ENCODE data around the gene APOL6. TPM values are rescaled to one million over a fixed set of nuclear protein-coding genes. Genes with fewer than 3 reads are reported as not detected.
A peak's percentile ranks its signal among the peaks of the same experiment; 100 is the strongest.

The APOL6 gene
- total and polyA plus RNA-seq, 11 donors: 2.3 to 55.8 (median 6.7) TPM

GRCh38 chr22:35609761-35610160 is 38.5 kb upstream of the APOL6 start:
- intact Hi-C loops (cut with DNase I): no loop called here
- WGBS, 4 donors: 72 to 79% (median 76%) methylated on average over 3 to 4 of the region's 4 CpGs

GRCh38 chr22:35610741-35611140 is 37.5 kb upstream of the APOL6 start:
- ATAC-seq: no peak
- peaks cover 0 to 65% (median 23%) of the 10 kb centered on the region in 12 donors for H3K4me1 ChIP-seq
- intact Hi-C loops (cut with DNase I): no loop called here
- H3K27ac ChIP-seq: peak overlapping the region in 11 of 12 donors; percentile 17 to 98 (median 91)
- H3K27me3 ChIP-seq: no peaks in the 10 kb centered on the region
- H3K4me3 ChIP-seq: peak overlapping the region in 1 of 12 donors; percentile 7
- TF ChIP-seq POLR2A (IDR thresholded peaks at IDR 0.05) (no peak), CTCF (IDR thresholded peaks at IDR 0.05) (no peak)
- DNase-seq: peak in 1 of 5 donors; percentile 28
- no peaks in the 10 kb centered on the region for H3K9me3 ChIP-seq
- H3K36me3 ChIP-seq: peaks cover 0 to 49% (median 4%) of the 10 kb centered on the region in 9 donors
- 61 to 81% (median 77%) methylated on average over 8 to 10 of the region's 10 CpGs for WGBS, 4 donors

More at GRCh38 chr22:35609761-35610160, 38.5 kb upstream of the APOL6 start:
- no peak for ATAC-seq
- TF ChIP-seq CTCF (IDR thresholded peaks at IDR 0.05) (no peak), POLR2A (IDR thresholded peaks at IDR 0.05) (no peak)
- H3K27ac ChIP-seq: peak overlapping the region in 7 of 12 donors; percentile 51 to 98 (median 95)
- H3K27me3 ChIP-seq: no peaks in the 10 kb centered on the region
- no peaks in the 10 kb centered on the region for H3K9me3 ChIP-seq
- H3K4me1 ChIP-seq: peaks cover 0 to 74% (median 31%) of the 10 kb centered on the region in 12 donors
- peak in 1 of 5 donors; percentile 19 for DNase-seq
- H3K36me3 ChIP-seq: peaks cover 0 to 49% (median 4%) of the 10 kb centered on the region in 9 donors
- H3K4me3 ChIP-seq: no peak overlapping the region

GRCh38 chr22:35611200-35611890 is 36.9 kb upstream of the APOL6 start:
- intact Hi-C loops (cut with DNase I): no loop called here
- WGBS, 4 donors: 69 to 75% (median 71%) methylated on average over 6 of the region's 6 CpGs
- Histone ChIP-seq H3K27ac (peak overlapping the region; percentile 43 to 98 (median 90)), H3K27me3 (no peaks in the 10 kb centered on the region), H3K4me3 (peak overlapping the region in 10 of 12 donors; percentile 4 to 86 (median 56)), H3K9me3 (no peaks in the 10 kb centered on the region), H3K4me1 (peaks cover 0 to 60% (median 19%) of the 10 kb centered on the region in 12 donors), H3K36me3 (peaks cover 0 to 49% (median 4%) of the 10 kb centered on the region in 9 donors)
- DNase-seq (no peak), ATAC-seq (peak in 1 of 4 donors; percentile 0)
- TF ChIP-seq POLR2A (IDR thresholded peaks at IDR 0.05): no peak
- TF ChIP-seq CTCF (IDR thresholded peaks at IDR 0.05): no peak

- Histone ChIP-seq H3K27ac (peak overlapping the region; percentile 43 to 98 (median 90)), H3K4me1 (peaks cover 0 to 53% (median 13%) of the 10 kb centered on the region in 12 donors), H3K36me3 (peaks cover 0 to 44% (median 4%) of the 10 kb centered on the region in 9 donors), H3K27me3 (no peaks in the 10 kb centered on the region), H3K4me3 (peak overlapping the region in 11 of 12 donors; percentile 4 to 86 (median 56)), H3K9me3 (no peaks in the 10 kb centered on the region)
- ATAC-seq (peak in 1 of 4 donors; percentile 0), DNase-seq (no peak)
- WGBS, 4 donors: 37 to 57% (median 50%) methylated on average over 8 of the region's 8 CpGs
- TF ChIP-seq POLR2A (IDR thresholded peaks at IDR 0.05): no peak
- TF ChIP-seq CTCF (IDR thresholded peaks at IDR 0.05): no peak
- intact Hi-C loops (cut with DNase I): no loop called here
Measured at GRCh38 chr22:35611891-35612576, 36.2 kb upstream of the APOL6 start.
